G401 (cell line): ENCODE results near the gene CACNA2D1. TPM values are rescaled to one million over a fixed set of nuclear protein-coding genes. Genes with fewer than 3 reads are reported as not detected.

Experiments used
- DNase-seq: peaks from one replicate; pipeline ENCODE4 v3.0.0-alpha.2; 2015; ENCODE audit warnings: low spot score
- in situ Hi-C: cut with HindIII; loops from 2 replicates; pipeline ENCODE4 v1.10.0; 2016; ENCODE audit warnings: low sequenced_read_pairs, mixed read lengths
- total RNA-seq: library from RNA; depleted of rRNA; stranded (reverse); fragments of >200 nt; shearing (Covaris generic); gene quantifications from 2 replicates; pipeline ENCODE4 v1.2.3, GENCODE V29; 2014

The CACNA2D1 gene
- total RNA-seq, 1 experiment from 2014 or later, result 1.4 TPM

- no peak for DNase-seq
- in situ Hi-C loops, result no loop called here
Observed at GRCh38 chr7:82105463-82105862, 338.1 kb downstream of the CACNA2D1 start.

GRCh38 chr7:82098414-82098813 is 345.2 kb downstream of the CACNA2D1 start:
- in situ Hi-C loops, result no loop called here

GRCh38 chr7:82091126-82091684 is 352.4 kb downstream of the CACNA2D1 start:
- DNase-seq, result no peak
- in situ Hi-C loops, result no loop called here

More at GRCh38 chr7:82098414-82098813, 345.2 kb downstream of the CACNA2D1 start:
- DNase-seq, result no peak

GRCh38 chr7:82087099-82087498 is 356.5 kb downstream of the CACNA2D1 start:
- in situ Hi-C loops, result no loop called here
- DNase-seq, result no peak

- no peak for DNase-seq
- in situ Hi-C loops, result no loop called here
Observed at GRCh38 chr7:82085116-82085515, 358.5 kb downstream of the CACNA2D1 start.

- in situ Hi-C loops, result no loop called here
- no peak for DNase-seq
Observed at GRCh38 chr7:82081644-82082224, 361.8 kb downstream of the CACNA2D1 start.

GRCh38 chr7:82080254-82080927 is 363.2 kb downstream of the CACNA2D1 start:
- no peak for DNase-seq
- in situ Hi-C loops, result no loop called here

GRCh38 chr7:82079527-82079926 is 364.1 kb downstream of the CACNA2D1 start:
- no peak for DNase-seq
- in situ Hi-C loops, result no loop called here

- no peak for DNase-seq
- in situ Hi-C loops, result no loop called here
Observed at GRCh38 chr7:82078807-82079206, 364.8 kb downstream of the CACNA2D1 start.

GRCh38 chr7:82071468-82071867 is 372.1 kb downstream of the CACNA2D1 start:
- DNase-seq, result no peak
- in situ Hi-C loops, result no loop called here

- in situ Hi-C loops, result no loop called here
- DNase-seq, result no peak
Observed at GRCh38 chr7:82067628-82068264, 375.8 kb downstream of the CACNA2D1 start.

GRCh38 chr7:82057476-82057875 is 386.1 kb downstream of the CACNA2D1 start:
- in situ Hi-C loops, result no loop called here

GRCh38 chr7:82056282-82056681 is 387.3 kb downstream of the CACNA2D1 start:
- DNase-seq, result no peak
- in situ Hi-C loops, result no loop called here

More at GRCh38 chr7:82057476-82057875, 386.1 kb downstream of the CACNA2D1 start:
- DNase-seq, result no peak

- in situ Hi-C loops, result no loop called here
- no peak for DNase-seq
Observed at GRCh38 chr7:82054544-82054943, 389.0 kb downstream of the CACNA2D1 start.

GRCh38 chr7:82053453-82054032 is 390.0 kb downstream of the CACNA2D1 start:
- DNase-seq, result no peak

GRCh38 chr7:82051601-82052000 is 392.0 kb downstream of the CACNA2D1 start:
- in situ Hi-C loops, result no loop called here
- DNase-seq, result no peak

More at GRCh38 chr7:82053453-82054032, 390.0 kb downstream of the CACNA2D1 start:
- in situ Hi-C loops, result no loop called here

- no peak for DNase-seq
- in situ Hi-C loops, result no loop called here
Observed at GRCh38 chr7:82050792-82051191, 392.8 kb downstream of the CACNA2D1 start.

- no peak for DNase-seq
Observed at GRCh38 chr7:82049891-82050533, 393.6 kb downstream of the CACNA2D1 start.

GRCh38 chr7:82049442-82049841 is 394.1 kb downstream of the CACNA2D1 start:
- in situ Hi-C loops, result no loop called here
- no peak for DNase-seq

More at GRCh38 chr7:82049891-82050533, 393.6 kb downstream of the CACNA2D1 start:
- in situ Hi-C loops, result no loop called here
